Measurements from ENCODE around the gene E2F1. TPM values are rescaled to one million over a fixed set of nuclear protein-coding genes. Genes with fewer than 3 reads are reported as not detected.
"Not testable (repeated sequence)": the region's sequence is repeated elsewhere in the genome, so short reads cannot be mapped to it uniquely, and the experiment has no call there.

The E2F1 gene
- total RNA-seq, 1 experiment from 2014 or later: 44.2 TPM

DNA sequence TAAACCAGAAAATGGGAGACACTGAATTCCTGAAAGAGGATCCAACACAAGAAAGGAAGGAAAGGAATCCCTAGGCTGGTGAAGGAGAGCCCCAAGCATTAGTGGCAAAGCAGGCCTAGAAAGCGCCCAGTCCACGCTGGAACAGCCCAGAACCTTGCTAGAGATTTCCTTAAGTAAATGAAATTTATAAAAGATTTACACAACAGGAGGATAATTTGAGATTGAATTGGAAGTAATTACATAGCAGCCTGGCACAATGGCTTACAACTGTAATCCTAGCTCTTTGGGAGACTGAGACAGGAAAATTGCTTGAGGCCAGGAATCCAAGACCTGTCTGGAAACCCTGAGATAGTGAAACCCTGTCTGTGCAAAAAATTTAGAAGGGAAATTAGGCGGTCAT is 50.8 kb downstream of the E2F1 start:
- Mint-ChIP-seq H3K27me3 (ENCODE audit: low read depth) (no peaks in the 10 kb centered on the region), H3K9me3 (no peaks in the 10 kb centered on the region), H3K4me1 (no peaks in the 10 kb centered on the region), H3K36me3 (peaks cover 34% of the 10 kb centered on the region), H3K27ac (no peak overlapping the region), H3K4me3 (no peak overlapping the region)
- TF ChIP-seq NFYB (CRISPR knock-in tag; conservative IDR thresholded peaks at IDR 0.05; ENCODE audit: low read depth) (no peak), KAT7 (CRISPR knock-in tag; IDR thresholded peaks at IDR 0.05; ENCODE audit: borderline replicate concordance) (no peak), ZNF671 (CRISPR knock-in tag; IDR thresholded peaks at IDR 0.05) (no peak), TEAD4 (CRISPR knock-in tag; IDR thresholded peaks at IDR 0.05) (no peak), ZNF396 (CRISPR knock-in tag; IDR thresholded peaks at IDR 0.05; ENCODE audit: borderline replicate concordance) (no peak), SP1 (CRISPR knock-in tag; conservative IDR thresholded peaks at IDR 0.05) (no peak), CBFB (CRISPR knock-in tag; IDR thresholded peaks at IDR 0.05; ENCODE audit: low read depth) (no peak), IRF2 (CRISPR knock-in tag; IDR thresholded peaks at IDR 0.05; ENCODE audit: borderline replicate concordance, low read depth) (no peak), ETV6 (CRISPR knock-in tag; IDR thresholded peaks at IDR 0.05) (no peak)
- TF ChIP-seq, protein P1, sequence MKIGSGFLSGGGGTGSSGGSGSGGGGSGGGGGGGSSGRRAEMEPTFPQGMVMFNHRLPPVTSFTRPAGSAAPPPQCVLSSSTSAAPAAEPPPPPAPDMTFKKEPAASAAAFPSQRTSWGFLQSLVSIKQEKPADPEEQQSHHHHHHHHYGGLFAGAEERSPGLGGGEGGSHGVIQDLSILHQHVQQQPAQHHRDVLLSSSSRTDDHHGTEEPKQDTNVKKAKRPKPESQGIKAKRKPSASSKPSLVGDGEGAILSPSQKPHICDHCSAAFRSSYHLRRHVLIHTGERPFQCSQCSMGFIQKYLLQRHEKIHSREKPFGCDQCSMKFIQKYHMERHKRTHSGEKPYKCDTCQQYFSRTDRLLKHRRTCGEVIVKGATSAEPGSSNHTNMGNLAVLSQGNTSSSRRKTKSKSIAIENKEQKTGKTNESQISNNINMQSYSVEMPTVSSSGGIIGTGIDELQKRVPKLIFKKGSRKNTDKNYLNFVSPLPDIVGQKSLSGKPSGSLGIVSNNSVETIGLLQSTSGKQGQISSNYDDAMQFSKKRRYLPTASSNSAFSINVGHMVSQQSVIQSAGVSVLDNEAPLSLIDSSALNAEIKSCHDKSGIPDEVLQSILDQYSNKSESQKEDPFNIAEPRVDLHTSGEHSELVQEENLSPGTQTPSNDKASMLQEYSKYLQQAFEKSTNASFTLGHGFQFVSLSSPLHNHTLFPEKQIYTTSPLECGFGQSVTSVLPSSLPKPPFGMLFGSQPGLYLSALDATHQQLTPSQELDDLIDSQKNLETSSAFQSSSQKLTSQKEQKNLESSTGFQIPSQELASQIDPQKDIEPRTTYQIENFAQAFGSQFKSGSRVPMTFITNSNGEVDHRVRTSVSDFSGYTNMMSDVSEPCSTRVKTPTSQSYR (CRISPR knock-in tag; IDR thresholded peaks at IDR 0.05): no peak
- TF ChIP-seq, protein P2, sequence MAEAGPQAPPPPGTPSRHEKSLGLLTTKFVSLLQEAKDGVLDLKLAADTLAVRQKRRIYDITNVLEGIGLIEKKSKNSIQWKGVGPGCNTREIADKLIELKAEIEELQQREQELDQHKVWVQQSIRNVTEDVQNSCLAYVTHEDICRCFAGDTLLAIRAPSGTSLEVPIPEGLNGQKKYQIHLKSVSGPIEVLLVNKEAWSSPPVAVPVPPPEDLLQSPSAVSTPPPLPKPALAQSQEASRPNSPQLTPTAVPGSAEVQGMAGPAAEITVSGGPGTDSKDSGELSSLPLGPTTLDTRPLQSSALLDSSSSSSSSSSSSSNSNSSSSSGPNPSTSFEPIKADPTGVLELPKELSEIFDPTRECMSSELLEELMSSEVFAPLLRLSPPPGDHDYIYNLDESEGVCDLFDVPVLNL (CRISPR knock-in tag; IDR thresholded peaks at IDR 0.05; ENCODE audit: borderline replicate concordance, low read depth): no peak
- TF ChIP-seq, protein P3, sequence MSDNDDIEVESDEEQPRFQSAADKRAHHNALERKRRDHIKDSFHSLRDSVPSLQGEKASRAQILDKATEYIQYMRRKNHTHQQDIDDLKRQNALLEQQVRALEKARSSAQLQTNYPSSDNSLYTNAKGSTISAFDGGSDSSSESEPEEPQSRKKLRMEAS (CRISPR knock-in tag; IDR thresholded peaks at IDR 0.05): no peak
- TF ChIP-seq, protein P4, sequence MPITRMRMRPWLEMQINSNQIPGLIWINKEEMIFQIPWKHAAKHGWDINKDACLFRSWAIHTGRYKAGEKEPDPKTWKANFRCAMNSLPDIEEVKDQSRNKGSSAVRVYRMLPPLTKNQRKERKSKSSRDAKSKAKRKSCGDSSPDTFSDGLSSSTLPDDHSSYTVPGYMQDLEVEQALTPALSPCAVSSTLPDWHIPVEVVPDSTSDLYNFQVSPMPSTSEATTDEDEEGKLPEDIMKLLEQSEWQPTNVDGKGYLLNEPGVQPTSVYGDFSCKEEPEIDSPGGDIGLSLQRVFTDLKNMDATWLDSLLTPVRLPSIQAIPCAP (CRISPR knock-in tag; IDR thresholded peaks at IDR 0.05): no peak
- TF ChIP-seq, protein P5, sequence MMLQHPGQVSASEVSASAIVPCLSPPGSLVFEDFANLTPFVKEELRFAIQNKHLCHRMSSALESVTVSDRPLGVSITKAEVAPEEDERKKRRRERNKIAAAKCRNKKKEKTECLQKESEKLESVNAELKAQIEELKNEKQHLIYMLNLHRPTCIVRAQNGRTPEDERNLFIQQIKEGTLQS (CRISPR knock-in tag; conservative IDR thresholded peaks at IDR 0.05): no peak
- TF ChIP-seq, protein P6, sequence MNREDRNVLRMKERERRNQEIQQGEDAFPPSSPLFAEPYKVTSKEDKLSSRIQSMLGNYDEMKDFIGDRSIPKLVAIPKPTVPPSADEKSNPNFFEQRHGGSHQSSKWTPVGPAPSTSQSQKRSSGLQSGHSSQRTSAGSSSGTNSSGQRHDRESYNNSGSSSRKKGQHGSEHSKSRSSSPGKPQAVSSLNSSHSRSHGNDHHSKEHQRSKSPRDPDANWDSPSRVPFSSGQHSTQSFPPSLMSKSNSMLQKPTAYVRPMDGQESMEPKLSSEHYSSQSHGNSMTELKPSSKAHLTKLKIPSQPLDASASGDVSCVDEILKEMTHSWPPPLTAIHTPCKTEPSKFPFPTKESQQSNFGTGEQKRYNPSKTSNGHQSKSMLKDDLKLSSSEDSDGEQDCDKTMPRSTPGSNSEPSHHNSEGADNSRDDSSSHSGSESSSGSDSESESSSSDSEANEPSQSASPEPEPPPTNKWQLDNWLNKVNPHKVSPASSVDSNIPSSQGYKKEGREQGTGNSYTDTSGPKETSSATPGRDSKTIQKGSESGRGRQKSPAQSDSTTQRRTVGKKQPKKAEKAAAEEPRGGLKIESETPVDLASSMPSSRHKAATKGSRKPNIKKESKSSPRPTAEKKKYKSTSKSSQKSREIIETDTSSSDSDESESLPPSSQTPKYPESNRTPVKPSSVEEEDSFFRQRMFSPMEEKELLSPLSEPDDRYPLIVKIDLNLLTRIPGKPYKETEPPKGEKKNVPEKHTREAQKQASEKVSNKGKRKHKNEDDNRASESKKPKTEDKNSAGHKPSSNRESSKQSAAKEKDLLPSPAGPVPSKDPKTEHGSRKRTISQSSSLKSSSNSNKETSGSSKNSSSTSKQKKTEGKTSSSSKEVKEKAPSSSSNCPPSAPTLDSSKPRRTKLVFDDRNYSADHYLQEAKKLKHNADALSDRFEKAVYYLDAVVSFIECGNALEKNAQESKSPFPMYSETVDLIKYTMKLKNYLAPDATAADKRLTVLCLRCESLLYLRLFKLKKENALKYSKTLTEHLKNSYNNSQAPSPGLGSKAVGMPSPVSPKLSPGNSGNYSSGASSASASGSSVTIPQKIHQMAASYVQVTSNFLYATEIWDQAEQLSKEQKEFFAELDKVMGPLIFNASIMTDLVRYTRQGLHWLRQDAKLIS (CRISPR knock-in tag; IDR thresholded peaks at IDR 0.05; ENCODE audit: borderline replicate concordance): no peak
- TF ChIP-seq, protein P7, sequence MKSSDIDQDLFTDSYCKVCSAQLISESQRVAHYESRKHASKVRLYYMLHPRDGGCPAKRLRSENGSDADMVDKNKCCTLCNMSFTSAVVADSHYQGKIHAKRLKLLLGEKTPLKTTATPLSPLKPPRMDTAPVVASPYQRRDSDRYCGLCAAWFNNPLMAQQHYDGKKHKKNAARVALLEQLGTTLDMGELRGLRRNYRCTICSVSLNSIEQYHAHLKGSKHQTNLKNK (CRISPR knock-in tag; IDR thresholded peaks at IDR 0.05): no peak
- TF ChIP-seq, protein P8, sequence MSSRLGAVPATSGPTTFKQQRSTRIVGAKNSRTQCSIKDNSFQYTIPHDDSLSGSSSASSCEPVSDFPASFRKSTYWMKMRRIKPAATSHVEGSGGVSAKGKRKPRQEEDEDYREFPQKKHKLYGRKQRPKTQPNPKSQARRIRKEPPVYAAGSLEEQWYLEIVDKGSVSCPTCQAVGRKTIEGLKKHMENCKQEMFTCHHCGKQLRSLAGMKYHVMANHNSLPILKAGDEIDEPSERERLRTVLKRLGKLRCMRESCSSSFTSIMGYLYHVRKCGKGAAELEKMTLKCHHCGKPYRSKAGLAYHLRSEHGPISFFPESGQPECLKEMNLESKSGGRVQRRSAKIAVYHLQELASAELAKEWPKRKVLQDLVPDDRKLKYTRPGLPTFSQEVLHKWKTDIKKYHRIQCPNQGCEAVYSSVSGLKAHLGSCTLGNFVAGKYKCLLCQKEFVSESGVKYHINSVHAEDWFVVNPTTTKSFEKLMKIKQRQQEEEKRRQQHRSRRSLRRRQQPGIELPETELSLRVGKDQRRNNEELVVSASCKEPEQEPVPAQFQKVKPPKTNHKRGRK (CRISPR knock-in tag; IDR thresholded peaks at IDR 0.05; ENCODE audit: borderline replicate concordance): no peak
- TF ChIP-seq, protein P9, sequence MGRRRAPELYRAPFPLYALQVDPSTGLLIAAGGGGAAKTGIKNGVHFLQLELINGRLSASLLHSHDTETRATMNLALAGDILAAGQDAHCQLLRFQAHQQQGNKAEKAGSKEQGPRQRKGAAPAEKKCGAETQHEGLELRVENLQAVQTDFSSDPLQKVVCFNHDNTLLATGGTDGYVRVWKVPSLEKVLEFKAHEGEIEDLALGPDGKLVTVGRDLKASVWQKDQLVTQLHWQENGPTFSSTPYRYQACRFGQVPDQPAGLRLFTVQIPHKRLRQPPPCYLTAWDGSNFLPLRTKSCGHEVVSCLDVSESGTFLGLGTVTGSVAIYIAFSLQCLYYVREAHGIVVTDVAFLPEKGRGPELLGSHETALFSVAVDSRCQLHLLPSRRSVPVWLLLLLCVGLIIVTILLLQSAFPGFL (CRISPR knock-in tag; IDR thresholded peaks at IDR 0.05; ENCODE audit: borderline replicate concordance): no peak
- ChIA-PET CTCF (interaction anchor here (1.0 kb wide), 1 partner anchor 178 kb away, joined by 3 read pairs; no protein-coding TSS in a partner anchor), POLR2A (no interaction called here)
- ATAC-seq (no peak), DNase-seq (ENCODE audit: low spot score) (no peak)

DNA sequence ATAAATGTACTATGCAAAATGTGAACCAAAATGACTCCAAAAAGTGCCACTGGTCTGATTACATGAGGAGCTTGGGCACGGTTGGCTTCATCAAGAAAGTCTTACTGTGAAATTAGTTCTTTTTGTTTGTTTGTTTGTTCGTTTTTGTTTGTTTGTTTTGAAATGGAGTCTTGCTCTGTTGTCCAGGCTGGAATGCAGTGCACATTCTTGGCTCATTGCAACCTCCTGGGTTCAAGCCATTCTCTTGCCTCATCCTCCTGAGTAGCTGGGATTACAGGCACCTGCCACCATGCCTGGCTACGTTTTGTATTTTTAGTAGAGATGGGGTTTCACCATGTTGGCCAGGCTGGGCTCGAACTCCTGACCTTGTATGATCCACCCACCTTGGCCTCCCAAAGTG is 54.3 kb downstream of the E2F1 start:
- peaks cover 26% of the 10 kb centered on the region for H3K36me3 Mint-ChIP-seq
- POLR2A ChIA-PET; H3K27me3 Mint-ChIP-seq (ENCODE audit: low read depth); ATAC-seq; H3K4me1 Mint-ChIP-seq; H3K9me3 Mint-ChIP-seq; H3K27ac Mint-ChIP-seq; H3K4me3 Mint-ChIP-seq; CTCF ChIA-PET; DNase-seq (ENCODE audit: low spot score): not testable (repeated sequence)

All from WTC11 (cell line).